DND-41 (cell line): Measurements from ENCODE around the gene DNAJA1.

Source experiments
- EZH2 ChIP-seq: IDR thresholded peaks from 3 replicates; pipeline ENCODE4 v1.6.1; 2012; ENCODE audit warnings: borderline replicate concordance, low read depth, mild to moderate bottlenecking, moderate library complexity, low read length, inconsistent platforms; ENCODE audit not compliant: severe bottlenecking
- TF ChIP-seq, protein P1 (sequence below): IDR thresholded peaks from 2 replicates; pipeline ENCODE4 v1.5.1; 2012; ENCODE audit warnings: borderline replicate concordance, low read length, moderate library complexity, mild to moderate bottlenecking; ENCODE audit not compliant: poor library complexity, severe bottlenecking; ENCODE audit errors: extremely low read depth

DNA sequence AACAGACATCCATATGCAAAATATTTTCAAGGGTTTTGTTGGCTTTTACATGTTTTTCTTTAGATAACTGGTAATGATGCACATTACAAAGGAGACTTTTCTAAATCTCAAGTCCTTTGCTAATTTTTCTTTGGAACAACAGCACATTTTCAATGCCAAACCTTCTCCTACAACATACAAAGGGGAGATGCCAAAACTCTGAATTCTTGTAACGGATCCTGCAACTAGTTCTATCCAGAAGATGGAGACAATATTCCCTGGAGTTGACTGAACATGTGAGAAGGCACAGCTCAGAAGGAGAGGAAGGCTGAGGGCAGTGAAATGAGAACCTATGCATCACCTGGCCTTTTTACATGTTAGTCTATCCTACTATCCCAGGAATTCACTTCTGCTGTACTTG, 21.0 kb downstream of the DNAJA1 start:
- TF ChIP-seq, protein P1, sequence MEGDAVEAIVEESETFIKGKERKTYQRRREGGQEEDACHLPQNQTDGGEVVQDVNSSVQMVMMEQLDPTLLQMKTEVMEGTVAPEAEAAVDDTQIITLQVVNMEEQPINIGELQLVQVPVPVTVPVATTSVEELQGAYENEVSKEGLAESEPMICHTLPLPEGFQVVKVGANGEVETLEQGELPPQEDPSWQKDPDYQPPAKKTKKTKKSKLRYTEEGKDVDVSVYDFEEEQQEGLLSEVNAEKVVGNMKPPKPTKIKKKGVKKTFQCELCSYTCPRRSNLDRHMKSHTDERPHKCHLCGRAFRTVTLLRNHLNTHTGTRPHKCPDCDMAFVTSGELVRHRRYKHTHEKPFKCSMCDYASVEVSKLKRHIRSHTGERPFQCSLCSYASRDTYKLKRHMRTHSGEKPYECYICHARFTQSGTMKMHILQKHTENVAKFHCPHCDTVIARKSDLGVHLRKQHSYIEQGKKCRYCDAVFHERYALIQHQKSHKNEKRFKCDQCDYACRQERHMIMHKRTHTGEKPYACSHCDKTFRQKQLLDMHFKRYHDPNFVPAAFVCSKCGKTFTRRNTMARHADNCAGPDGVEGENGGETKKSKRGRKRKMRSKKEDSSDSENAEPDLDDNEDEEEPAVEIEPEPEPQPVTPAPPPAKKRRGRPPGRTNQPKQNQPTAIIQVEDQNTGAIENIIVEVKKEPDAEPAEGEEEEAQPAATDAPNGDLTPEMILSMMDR, result no peak
- no peak for TF ChIP-seq EZH2
